ENCODE data around the gene RALGAPA1. TPM values are rescaled to one million over a fixed set of nuclear protein-coding genes. Genes with fewer than 3 reads are reported as not detected.

The RALGAPA1 gene
- polyA plus RNA-seq, 1 donor (not counting 4 experiments of a cell fraction or from before 2014, with no cell fraction given) = 12.1 TPM

DNA sequence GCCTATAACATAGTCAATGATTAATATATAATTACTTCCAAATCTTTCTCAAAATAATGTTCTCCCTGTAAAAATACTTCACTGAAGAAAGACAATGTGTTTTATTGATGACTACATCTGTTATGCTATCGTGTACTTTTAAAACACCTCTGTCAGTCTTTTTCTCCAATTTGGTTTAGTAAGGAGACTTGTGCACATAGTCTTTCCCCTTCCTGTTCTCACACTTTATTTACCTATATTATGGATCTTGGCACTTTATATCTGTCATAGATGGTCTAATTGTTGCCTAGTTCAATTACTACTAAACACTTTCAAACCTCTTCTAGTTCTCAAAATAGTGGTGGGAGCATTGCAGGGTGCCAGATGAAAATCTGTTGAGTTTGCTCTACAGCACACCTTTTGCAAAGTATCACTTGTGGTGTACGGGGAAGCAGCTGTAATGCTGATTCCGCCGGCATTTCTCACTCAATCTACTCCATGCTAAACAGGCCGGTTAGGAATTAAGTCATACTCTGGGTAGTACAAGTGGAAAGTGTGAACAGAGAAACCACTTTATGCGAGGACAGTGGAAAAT lies 276.2 kb downstream of the RALGAPA1 start:
- no peaks in the 10 kb centered on the region for H3K36me3 ChIP-seq (ENCODE audit: control insufficient read depth in 2 of 2, extremely low read depth in 1 of 2, insufficient read depth in 2 of 2, low read length in 2 of 2)
- no peaks in the 10 kb centered on the region for H3K79me2 ChIP-seq (ENCODE audit: control insufficient read depth, insufficient read depth, low read length)
- H3K27me3 ChIP-seq (ENCODE audit: control insufficient read depth, extremely low read depth, insufficient read depth, low read length) = peaks cover 60% of the 10 kb centered on the region
- H3K4me2 ChIP-seq (ENCODE audit: control insufficient read depth, extremely low read depth, insufficient read depth, low read depth, low read length) = peak overlapping the region; percentile 63
- H3K9ac ChIP-seq (ENCODE audit: control insufficient read depth, extremely low read depth, insufficient read depth, low read length) = no peak overlapping the region
- dilution Hi-C loops (cut with MboI; ENCODE audit: extremely low pct_ligation_motif_present, low sequenced_read_pairs) = no loop called here
- H2AFZ ChIP-seq (ENCODE audit: control insufficient read depth, low read length) = no peak overlapping the region
- H3K4me3 ChIP-seq (ENCODE audit: control insufficient read depth in 2 of 3, extremely low read depth in 1 of 3, insufficient read depth in 2 of 3, low read depth in 1 of 3, low read length in 3 of 3) = peak overlapping the region in 2 of 3 experiments; percentile 51 to 56
- DNase-seq (ENCODE audit: low read depth, low spot score) = no peak
- peaks cover 3% of the 10 kb centered on the region for H3K4me1 ChIP-seq (ENCODE audit: control insufficient read depth, extremely low read depth, insufficient read depth, low read length)
- no peak overlapping the region for H3K27ac ChIP-seq (ENCODE audit: control insufficient read depth, insufficient read depth, low read length)
- no peak for FAIRE-seq
- TF ChIP-seq, protein P1, sequence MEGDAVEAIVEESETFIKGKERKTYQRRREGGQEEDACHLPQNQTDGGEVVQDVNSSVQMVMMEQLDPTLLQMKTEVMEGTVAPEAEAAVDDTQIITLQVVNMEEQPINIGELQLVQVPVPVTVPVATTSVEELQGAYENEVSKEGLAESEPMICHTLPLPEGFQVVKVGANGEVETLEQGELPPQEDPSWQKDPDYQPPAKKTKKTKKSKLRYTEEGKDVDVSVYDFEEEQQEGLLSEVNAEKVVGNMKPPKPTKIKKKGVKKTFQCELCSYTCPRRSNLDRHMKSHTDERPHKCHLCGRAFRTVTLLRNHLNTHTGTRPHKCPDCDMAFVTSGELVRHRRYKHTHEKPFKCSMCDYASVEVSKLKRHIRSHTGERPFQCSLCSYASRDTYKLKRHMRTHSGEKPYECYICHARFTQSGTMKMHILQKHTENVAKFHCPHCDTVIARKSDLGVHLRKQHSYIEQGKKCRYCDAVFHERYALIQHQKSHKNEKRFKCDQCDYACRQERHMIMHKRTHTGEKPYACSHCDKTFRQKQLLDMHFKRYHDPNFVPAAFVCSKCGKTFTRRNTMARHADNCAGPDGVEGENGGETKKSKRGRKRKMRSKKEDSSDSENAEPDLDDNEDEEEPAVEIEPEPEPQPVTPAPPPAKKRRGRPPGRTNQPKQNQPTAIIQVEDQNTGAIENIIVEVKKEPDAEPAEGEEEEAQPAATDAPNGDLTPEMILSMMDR (optimal IDR thresholded peaks at IDR 0.05 in 1 of 3, IDR thresholded peaks at IDR 0.05 in 1 of 3, conservative IDR thresholded peaks at IDR 0.05 in 1 of 3; ENCODE audit: extremely low read depth in 1 of 3, insufficient read depth in 2 of 3, low read length in 3 of 3) = no peak
- TF ChIP-seq EZH2 (IDR thresholded peaks at IDR 0.05; ENCODE audit: low read length) = no peak
- no peaks in the 10 kb centered on the region for H3K9me1 ChIP-seq (ENCODE audit: control insufficient read depth, extremely low read depth, insufficient read depth, low read length)
- H3K9me3 ChIP-seq (ENCODE audit: control insufficient read depth, low read depth, low read length) = no peaks in the 10 kb centered on the region
- H4K20me1 ChIP-seq (ENCODE audit: control insufficient read depth, extremely low read depth, insufficient read depth, low read length) = no peaks in the 10 kb centered on the region

DNA sequence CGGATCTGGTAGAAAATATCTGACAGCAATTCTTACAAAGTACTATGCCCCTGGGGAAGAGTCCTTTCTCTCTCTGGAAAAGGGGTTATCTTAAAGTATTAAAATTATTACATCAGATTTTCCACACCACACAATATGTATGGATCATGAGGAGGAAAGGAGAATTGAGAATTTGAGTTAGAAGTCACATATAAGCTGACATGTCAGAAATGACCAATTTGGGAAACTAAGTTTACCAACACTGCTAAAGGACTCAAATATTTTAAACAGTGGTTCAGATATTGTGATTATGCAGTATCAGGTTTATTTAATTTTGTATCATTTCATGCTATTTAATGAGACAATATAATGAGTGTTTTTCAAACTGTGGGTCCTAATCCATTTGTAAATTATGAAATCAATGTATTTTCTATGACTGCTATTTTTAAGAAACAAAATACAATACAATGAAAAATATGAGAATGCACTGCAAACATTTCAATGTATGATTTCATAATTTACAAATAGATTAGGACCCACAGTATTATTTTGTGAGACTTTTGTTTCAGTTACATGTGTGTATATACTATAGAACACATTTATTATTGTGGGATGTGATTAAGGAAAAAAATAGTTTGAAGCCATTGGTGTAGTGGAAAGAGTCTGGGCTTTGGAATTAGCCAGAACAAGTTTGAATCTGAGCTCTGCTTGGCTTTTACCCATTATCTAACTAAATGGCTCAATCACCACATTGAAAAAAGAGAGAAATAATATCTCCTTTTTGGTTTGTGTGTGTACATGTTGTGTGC lies 276.9 kb downstream of the RALGAPA1 start:
- dilution Hi-C loops (cut with MboI; ENCODE audit: extremely low pct_ligation_motif_present, low sequenced_read_pairs) = no loop called here
- TF ChIP-seq EZH2 (IDR thresholded peaks at IDR 0.05; ENCODE audit: low read length) = peak; percentile 47
- TF ChIP-seq, protein P1 (optimal IDR thresholded peaks at IDR 0.05 in 1 of 3, IDR thresholded peaks at IDR 0.05 in 1 of 3, conservative IDR thresholded peaks at IDR 0.05 in 1 of 3; ENCODE audit: extremely low read depth in 1 of 3, insufficient read depth in 2 of 3, low read length in 3 of 3) = no peak
- Histone ChIP-seq H3K4me3 (ENCODE audit: control insufficient read depth in 2 of 3, extremely low read depth in 1 of 3, insufficient read depth in 2 of 3, low read depth in 1 of 3, low read length in 3 of 3) (no peak overlapping the region), H4K20me1 (ENCODE audit: control insufficient read depth, extremely low read depth, insufficient read depth, low read length) (no peaks in the 10 kb centered on the region), H3K27me3 (ENCODE audit: control insufficient read depth, extremely low read depth, insufficient read depth, low read length) (peaks cover 60% of the 10 kb centered on the region), H3K79me2 (ENCODE audit: control insufficient read depth, insufficient read depth, low read length) (no peaks in the 10 kb centered on the region), H3K9me1 (ENCODE audit: control insufficient read depth, extremely low read depth, insufficient read depth, low read length) (no peaks in the 10 kb centered on the region), H3K9ac (ENCODE audit: control insufficient read depth, extremely low read depth, insufficient read depth, low read length) (no peak overlapping the region), H3K9me3 (ENCODE audit: control insufficient read depth, low read depth, low read length) (no peaks in the 10 kb centered on the region), H2AFZ (ENCODE audit: control insufficient read depth, low read length) (no peak overlapping the region), H3K36me3 (ENCODE audit: control insufficient read depth in 2 of 2, extremely low read depth in 1 of 2, insufficient read depth in 2 of 2, low read length in 2 of 2) (no peaks in the 10 kb centered on the region), H3K4me1 (ENCODE audit: control insufficient read depth, extremely low read depth, insufficient read depth, low read length) (peaks cover 3% of the 10 kb centered on the region), H3K4me2 (ENCODE audit: control insufficient read depth, extremely low read depth, insufficient read depth, low read depth, low read length) (no peak overlapping the region), H3K27ac (ENCODE audit: control insufficient read depth, insufficient read depth, low read length) (no peak overlapping the region)
- no peak for FAIRE-seq
- no peak for DNase-seq (ENCODE audit: low read depth, low spot score)
